ENCODE measurements around the gene COL12A1. TPM values are rescaled to one million over a fixed set of nuclear protein-coding genes. Genes with fewer than 3 reads are reported as not detected.

Gene COL12A1
- total RNA-seq, 2 donors from 2014 or later: 5.5 to 18.4 TPM

- intact Hi-C loops (cut with DNase I, micrococcal nuclease): no loop called here
- no peak for DNase-seq
- no peak for ATAC-seq
These were observed 50.2 kb downstream of the COL12A1 start for GRCh38 chr6:75155631-75156030.

- DNase-seq (no peak), ATAC-seq (no peak)
- intact Hi-C loops (cut with DNase I, micrococcal nuclease): no loop called here
These were observed 50.9 kb downstream of the COL12A1 start for GRCh38 chr6:75154973-75155372.

GRCh38 chr6:75150685-75151412, 55.0 kb downstream of the COL12A1 start:
- intact Hi-C loops (cut with DNase I, micrococcal nuclease): no loop called here

GRCh38 chr6:75149696-75150095, 56.2 kb downstream of the COL12A1 start:
- intact Hi-C loops (cut with DNase I, micrococcal nuclease): no loop called here
- no peak for DNase-seq
- no peak for ATAC-seq

More at GRCh38 chr6:75150685-75151412, 55.0 kb downstream of the COL12A1 start:
- no peak for ATAC-seq
- no peak for DNase-seq

GRCh38 chr6:75149240-75149639, 56.6 kb downstream of the COL12A1 start:
- ATAC-seq (no peak), DNase-seq (no peak)
- intact Hi-C loops (cut with DNase I, micrococcal nuclease): no loop called here

- no peak for DNase-seq
- intact Hi-C loops (cut with DNase I, micrococcal nuclease): no loop called here
- ATAC-seq: no peak
These were observed 58.3 kb downstream of the COL12A1 start for GRCh38 chr6:75147512-75147911.

GRCh38 chr6:75145976-75146375, 59.9 kb downstream of the COL12A1 start:
- ATAC-seq (no peak), DNase-seq (no peak)
- intact Hi-C loops (cut with DNase I, micrococcal nuclease): no loop called here

GRCh38 chr6:75145211-75145610, 60.6 kb downstream of the COL12A1 start:
- no peak for DNase-seq
- intact Hi-C loops (cut with DNase I, micrococcal nuclease): no loop called here
- no peak for ATAC-seq

- ATAC-seq: no peak
- intact Hi-C loops (cut with DNase I, micrococcal nuclease): no loop called here
- DNase-seq: no peak
These were observed 61.5 kb downstream of the COL12A1 start for GRCh38 chr6:75144386-75144785.

GRCh38 chr6:75143191-75143590, 62.7 kb downstream of the COL12A1 start:
- ATAC-seq (no peak), DNase-seq (no peak)
- intact Hi-C loops (cut with DNase I, micrococcal nuclease): no loop called here

GRCh38 chr6:75142721-75143120, 63.1 kb downstream of the COL12A1 start:
- DNase-seq: no peak

GRCh38 chr6:75135876-75136275, 70.0 kb downstream of the COL12A1 start:
- no peak for ATAC-seq
- intact Hi-C loops (cut with DNase I, micrococcal nuclease): no loop called here
- no peak for DNase-seq

More at GRCh38 chr6:75142721-75143120, 63.1 kb downstream of the COL12A1 start:
- intact Hi-C loops (cut with DNase I, micrococcal nuclease): no loop called here
- ATAC-seq: no peak

GRCh38 chr6:75135450-75135849, 70.4 kb downstream of the COL12A1 start:
- ATAC-seq: no peak
- DNase-seq: no peak
- intact Hi-C loops (cut with DNase I, micrococcal nuclease): no loop called here

- intact Hi-C loops (cut with DNase I, micrococcal nuclease): no loop called here
- ATAC-seq (no peak), DNase-seq (no peak)
These were observed 75.1 kb downstream of the COL12A1 start for GRCh38 chr6:75130784-75131183.

- DNase-seq (no peak), ATAC-seq (no peak)
- intact Hi-C loops (cut with DNase I, micrococcal nuclease): no loop called here
These were observed 76.8 kb downstream of the COL12A1 start for GRCh38 chr6:75128878-75129570.

- intact Hi-C loops (cut with DNase I, micrococcal nuclease): no loop called here
- no peak for DNase-seq
- ATAC-seq: no peak
These were observed 79.3 kb downstream of the COL12A1 start for GRCh38 chr6:75126518-75126917.

- no peak for DNase-seq
- ATAC-seq: no peak
- intact Hi-C loops (cut with DNase I, micrococcal nuclease): no loop called here
These were observed 80.9 kb downstream of the COL12A1 start for GRCh38 chr6:75124983-75125382.

- no peak for DNase-seq
- intact Hi-C loops (cut with DNase I, micrococcal nuclease): no loop called here
- no peak for ATAC-seq
These were observed 81.8 kb downstream of the COL12A1 start for GRCh38 chr6:75124085-75124484.

GRCh38 chr6:75118925-75119515, 86.8 kb downstream of the COL12A1 start:
- DNase-seq: no peak
- no peak for ATAC-seq
- intact Hi-C loops (cut with DNase I, micrococcal nuclease): no loop called here

GRCh38 chr6:75117701-75118100, 88.2 kb downstream of the COL12A1 start:
- no peak for ATAC-seq
- no peak for DNase-seq
- intact Hi-C loops (cut with DNase I, micrococcal nuclease): no loop called here

All from left colon (tissue), 2 donors.